ENCODE results near the gene F2. TPM values are rescaled to one million over a fixed set of nuclear protein-coding genes. Genes with fewer than 3 reads are reported as not detected.
A peak's percentile ranks its signal among the peaks of the same experiment; 100 is the strongest.
"Not testable (repeated sequence)": the region's sequence is repeated elsewhere in the genome, so short reads cannot be mapped to it uniquely, and the experiment has no call there.

Gene F2
- polyA plus RNA-seq, 1 experiment = not detected

- no peak overlapping the region for H3K4me3 ChIP-seq (ENCODE audit: low read depth, low read length)
- no peaks in the 10 kb centered on the region for H3K27me3 ChIP-seq (ENCODE audit: control insufficient read depth, insufficient read depth, low read length)
- no peaks in the 10 kb centered on the region for H3K9me3 ChIP-seq (ENCODE audit: control insufficient read depth, insufficient read depth, low read length)
- ChIA-PET POLR2A (interaction anchor here (1.2 kb wide), 1 partner anchor 11 kb away, joined by 5 read pairs; the partner anchor contains the start of genes ARHGAP1 and ZNF408), CTCF (interaction anchor here (0.7 kb wide), 1 partner anchor 74 kb away, joined by 3 read pairs; no protein-coding TSS in a partner anchor)
- DNase-seq (ENCODE audit: low read depth, low spot score) = no peak
- peak overlapping the region; percentile 86 for H3K27ac ChIP-seq (ENCODE audit: low read depth, low read length)
- no peak for TF ChIP-seq CTCF (IDR thresholded peaks at IDR 0.05; ENCODE audit: low read depth, low read length)
Measured at GRCh38 chr11:46711303-46711702, 7.7 kb upstream of the F2 start.

GRCh38 chr11:46712874-46713576, 6.0 kb upstream of the F2 start:
- Histone ChIP-seq H3K9me3 (ENCODE audit: control insufficient read depth, insufficient read depth, low read length) (no peaks in the 10 kb centered on the region), H3K27ac (ENCODE audit: low read depth, low read length) (no peak overlapping the region), H3K4me3 (ENCODE audit: low read depth, low read length) (no peak overlapping the region), H3K27me3 (ENCODE audit: control insufficient read depth, insufficient read depth, low read length) (no peaks in the 10 kb centered on the region)
- CTCF ChIA-PET = no interaction called here
- TF ChIP-seq CTCF (IDR thresholded peaks at IDR 0.05; ENCODE audit: low read depth, low read length) = no peak
- POLR2A ChIA-PET = no interaction called here
- DNase-seq (ENCODE audit: low read depth, low spot score) = no peak

- H3K27me3 ChIP-seq (ENCODE audit: control insufficient read depth, insufficient read depth, low read length); H3K4me3 ChIP-seq (ENCODE audit: low read depth, low read length); DNase-seq (ENCODE audit: low read depth, low spot score); H3K27ac ChIP-seq (ENCODE audit: low read depth, low read length); H3K9me3 ChIP-seq (ENCODE audit: control insufficient read depth, insufficient read depth, low read length): not testable (repeated sequence)
- POLR2A ChIA-PET = interaction anchor here (0.6 kb wide), 1 partner anchor 32 kb away, joined by 3 read pairs; no protein-coding TSS in a partner anchor
- CTCF ChIA-PET = interaction anchor here (0.7 kb wide), 1 partner anchor 332 kb away, joined by 4 read pairs; no protein-coding TSS in a partner anchor
Measured at GRCh38 chr11:46717825-46718154, 1.2 kb upstream of the F2 start.

GRCh38 chr11:46718155-46719019, 626 bp upstream of the F2 start:
- H3K4me3 ChIP-seq (ENCODE audit: low read depth, low read length) = no peak overlapping the region
- H3K27ac ChIP-seq (ENCODE audit: low read depth, low read length) = no peak overlapping the region
- ChIA-PET CTCF (no interaction called here), POLR2A (interaction anchor here (0.6 kb wide), 2 partner anchors 9 to 33 kb away, joined by 3 to 4 read pairs; no protein-coding TSS in a partner anchor)
- no peaks in the 10 kb centered on the region for H3K27me3 ChIP-seq (ENCODE audit: control insufficient read depth, insufficient read depth, low read length)
- DNase-seq (ENCODE audit: low read depth, low spot score) = no peak
- no peaks in the 10 kb centered on the region for H3K9me3 ChIP-seq (ENCODE audit: control insufficient read depth, insufficient read depth, low read length)
- no peak for TF ChIP-seq CTCF (IDR thresholded peaks at IDR 0.05; ENCODE audit: low read depth, low read length)

- DNase-seq (ENCODE audit: low read depth, low spot score) = no peak
- H3K4me3 ChIP-seq (ENCODE audit: low read depth, low read length) = no peak overlapping the region
- TF ChIP-seq CTCF (IDR thresholded peaks at IDR 0.05; ENCODE audit: low read depth, low read length) = no peak
- ChIA-PET POLR2A (no interaction called here), CTCF (no interaction called here)
- no peak overlapping the region for H3K27ac ChIP-seq (ENCODE audit: low read depth, low read length)
- H3K27me3 ChIP-seq (ENCODE audit: control insufficient read depth, insufficient read depth, low read length) = no peaks in the 10 kb centered on the region
- H3K9me3 ChIP-seq (ENCODE audit: control insufficient read depth, insufficient read depth, low read length) = no peaks in the 10 kb centered on the region
Measured at GRCh38 chr11:46719543-46720218, 668 bp downstream of the F2 start.
